ENCODE measurements around the gene HOXC9.

HOXC9 gene

DNA sequence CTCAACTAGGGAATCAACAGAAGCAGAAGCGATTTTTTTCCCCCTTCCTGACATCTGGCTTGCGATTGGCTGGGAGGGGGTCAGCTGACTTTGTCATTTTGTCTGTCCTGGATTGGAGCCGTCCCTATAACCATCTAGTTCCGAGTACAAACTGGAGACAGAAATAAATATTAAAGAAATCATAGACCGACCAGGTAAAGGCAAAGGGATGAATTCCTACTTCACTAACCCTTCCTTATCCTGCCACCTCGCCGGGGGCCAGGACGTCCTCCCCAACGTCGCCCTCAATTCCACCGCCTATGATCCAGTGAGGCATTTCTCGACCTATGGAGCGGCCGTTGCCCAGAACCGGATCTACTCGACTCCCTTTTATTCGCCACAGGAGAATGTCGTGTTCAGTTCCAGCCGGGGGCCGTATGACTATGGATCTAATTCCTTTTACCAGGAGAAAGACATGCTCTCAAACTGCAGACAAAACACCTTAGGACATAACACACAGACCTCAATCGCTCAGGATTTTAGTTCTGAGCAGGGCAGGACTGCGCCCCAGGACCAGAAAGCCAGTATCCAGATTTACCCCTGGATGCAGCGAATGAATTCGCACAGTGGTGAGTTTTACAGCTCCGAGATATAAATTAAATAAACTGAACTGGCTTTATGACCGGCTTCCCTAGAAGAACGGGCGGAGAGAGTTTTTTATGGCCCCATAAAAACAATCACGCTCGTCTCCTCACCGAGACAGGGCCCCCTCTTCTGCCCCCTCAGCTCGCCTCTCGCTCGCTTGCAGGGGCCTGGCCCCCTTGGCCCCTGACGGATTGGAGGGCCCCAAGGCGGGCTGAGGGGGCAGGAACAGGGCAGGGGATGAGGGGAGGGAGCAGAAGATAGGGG is 28.6 kb downstream of the HOXC9 start, which contains the start of gene HOXC6:
HOXC6 (plus strand) TSS at position 127 of the 888 bp plus-strand sequence; CDS start at position 209, 82 bp downstream.
- DNase-seq (ENCODE audit: low spot score): no peak
- TF ChIP-seq, protein P1, sequence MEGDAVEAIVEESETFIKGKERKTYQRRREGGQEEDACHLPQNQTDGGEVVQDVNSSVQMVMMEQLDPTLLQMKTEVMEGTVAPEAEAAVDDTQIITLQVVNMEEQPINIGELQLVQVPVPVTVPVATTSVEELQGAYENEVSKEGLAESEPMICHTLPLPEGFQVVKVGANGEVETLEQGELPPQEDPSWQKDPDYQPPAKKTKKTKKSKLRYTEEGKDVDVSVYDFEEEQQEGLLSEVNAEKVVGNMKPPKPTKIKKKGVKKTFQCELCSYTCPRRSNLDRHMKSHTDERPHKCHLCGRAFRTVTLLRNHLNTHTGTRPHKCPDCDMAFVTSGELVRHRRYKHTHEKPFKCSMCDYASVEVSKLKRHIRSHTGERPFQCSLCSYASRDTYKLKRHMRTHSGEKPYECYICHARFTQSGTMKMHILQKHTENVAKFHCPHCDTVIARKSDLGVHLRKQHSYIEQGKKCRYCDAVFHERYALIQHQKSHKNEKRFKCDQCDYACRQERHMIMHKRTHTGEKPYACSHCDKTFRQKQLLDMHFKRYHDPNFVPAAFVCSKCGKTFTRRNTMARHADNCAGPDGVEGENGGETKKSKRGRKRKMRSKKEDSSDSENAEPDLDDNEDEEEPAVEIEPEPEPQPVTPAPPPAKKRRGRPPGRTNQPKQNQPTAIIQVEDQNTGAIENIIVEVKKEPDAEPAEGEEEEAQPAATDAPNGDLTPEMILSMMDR (IDR thresholded peaks at IDR 0.05; ENCODE audit: extremely low read depth, missing control alignments): no peak

DNA sequence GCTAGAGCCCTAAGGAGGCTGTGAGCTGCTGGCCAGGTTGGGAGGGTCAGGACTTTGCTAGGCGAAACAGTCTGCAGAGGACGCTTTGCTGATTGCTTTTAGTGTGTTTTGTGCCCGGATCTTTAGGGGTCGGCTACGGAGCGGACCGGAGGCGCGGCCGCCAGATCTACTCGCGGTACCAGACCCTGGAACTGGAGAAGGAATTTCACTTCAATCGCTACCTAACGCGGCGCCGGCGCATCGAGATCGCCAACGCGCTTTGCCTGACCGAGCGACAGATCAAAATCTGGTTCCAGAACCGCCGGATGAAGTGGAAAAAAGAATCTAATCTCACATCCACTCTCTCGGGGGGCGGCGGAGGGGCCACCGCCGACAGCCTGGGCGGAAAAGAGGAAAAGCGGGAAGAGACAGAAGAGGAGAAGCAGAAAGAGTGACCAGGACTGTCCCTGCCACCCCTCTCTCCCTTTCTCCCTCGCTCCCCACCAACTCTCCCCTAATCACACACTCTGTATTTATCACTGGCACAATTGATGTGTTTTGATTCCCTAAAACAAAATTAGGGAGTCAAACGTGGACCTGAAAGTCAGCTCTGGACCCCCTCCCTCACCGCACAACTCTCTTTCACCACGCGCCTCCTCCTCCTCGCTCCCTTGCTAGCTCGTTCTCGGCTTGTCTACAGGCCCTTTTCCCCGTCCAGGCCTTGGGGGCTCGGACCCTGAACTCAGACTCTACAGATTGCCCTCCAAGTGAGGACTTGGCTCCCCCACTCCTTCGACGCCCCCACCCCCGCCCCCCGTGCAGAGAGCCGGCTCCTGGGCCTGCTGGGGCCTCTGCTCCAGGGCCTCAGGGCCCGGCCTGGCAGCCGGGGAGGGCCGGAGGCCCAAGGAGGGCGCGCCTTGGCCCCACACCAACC is 29.8 kb downstream of the HOXC9 start:
- no peak for DNase-seq (ENCODE audit: low spot score)
- TF ChIP-seq, protein P1 (IDR thresholded peaks at IDR 0.05; ENCODE audit: extremely low read depth, missing control alignments): no peak

DNA sequence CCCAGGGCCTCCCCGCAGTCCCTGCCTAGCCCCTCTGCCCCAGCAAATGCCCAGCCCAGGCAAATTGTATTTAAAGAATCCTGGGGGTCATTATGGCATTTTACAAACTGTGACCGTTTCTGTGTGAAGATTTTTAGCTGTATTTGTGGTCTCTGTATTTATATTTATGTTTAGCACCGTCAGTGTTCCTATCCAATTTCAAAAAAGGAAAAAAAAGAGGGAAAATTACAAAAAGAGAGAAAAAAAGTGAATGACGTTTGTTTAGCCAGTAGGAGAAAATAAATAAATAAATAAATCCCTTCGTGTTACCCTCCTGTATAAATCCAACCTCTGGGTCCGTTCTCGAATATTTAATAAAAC is 30.5 kb downstream of the HOXC9 start:
- TF ChIP-seq, protein P1 (IDR thresholded peaks at IDR 0.05; ENCODE audit: extremely low read depth, missing control alignments): no peak
- DNase-seq (ENCODE audit: low spot score): no peak

DNA sequence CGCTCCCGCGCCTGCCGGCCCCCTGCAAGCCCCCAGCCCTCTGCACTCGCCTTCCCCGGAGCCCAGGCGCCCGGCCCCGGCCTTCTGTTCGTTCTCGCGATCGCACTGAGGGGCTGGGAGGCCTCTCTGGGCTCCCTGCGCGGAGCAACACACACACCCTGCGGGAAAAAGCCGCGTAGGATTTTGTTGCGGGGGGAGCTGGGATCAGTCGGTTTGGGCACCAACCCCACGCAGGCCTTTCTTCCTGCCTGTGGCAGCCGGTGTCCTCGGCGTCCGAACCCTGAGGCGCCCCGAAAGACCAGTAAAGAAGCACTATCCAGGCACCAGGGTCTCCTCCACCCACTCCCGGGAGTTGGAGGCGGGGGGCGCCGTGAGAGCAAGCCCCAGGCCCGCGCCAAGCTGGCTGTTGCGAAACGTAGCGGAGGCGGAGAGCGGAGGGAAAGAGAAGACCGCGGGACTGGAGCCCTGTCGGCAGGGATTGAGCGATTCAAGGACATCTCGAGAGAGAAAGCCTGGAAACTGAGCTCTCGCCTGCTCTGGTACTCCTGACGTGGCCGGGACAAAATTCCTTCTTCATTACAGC is 31.0 kb downstream of the HOXC9 start:
- DNase-seq (ENCODE audit: low spot score): no peak

DNA sequence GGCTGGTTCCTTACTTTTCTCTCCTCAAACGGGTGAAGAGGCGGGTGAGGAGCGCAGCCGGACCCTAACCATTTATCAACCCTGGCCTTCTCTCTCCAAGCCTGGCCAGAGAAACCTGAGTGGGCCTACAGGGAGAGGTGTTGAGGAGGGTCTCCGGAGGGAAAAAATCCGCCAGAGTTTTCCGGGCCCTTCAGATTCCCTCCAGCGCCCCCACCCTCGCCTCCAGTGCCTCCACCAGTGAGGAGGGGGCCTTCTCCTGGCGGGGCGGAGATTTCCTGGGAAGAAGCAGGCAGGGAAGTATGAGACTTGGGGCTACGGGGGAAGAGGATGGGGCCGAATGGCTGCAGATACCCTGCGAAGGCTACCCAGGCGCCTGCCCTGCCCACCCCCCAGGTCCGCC is 31.5 kb downstream of the HOXC9 start:
- TF ChIP-seq, protein P1 (IDR thresholded peaks at IDR 0.05; ENCODE audit: extremely low read depth, missing control alignments): no peak
- DNase-seq (ENCODE audit: low spot score): no peak

More for the DNA sequence above, 31.0 kb downstream of the HOXC9 start:
- TF ChIP-seq, protein P1 (IDR thresholded peaks at IDR 0.05; ENCODE audit: extremely low read depth, missing control alignments): no peak

DNA sequence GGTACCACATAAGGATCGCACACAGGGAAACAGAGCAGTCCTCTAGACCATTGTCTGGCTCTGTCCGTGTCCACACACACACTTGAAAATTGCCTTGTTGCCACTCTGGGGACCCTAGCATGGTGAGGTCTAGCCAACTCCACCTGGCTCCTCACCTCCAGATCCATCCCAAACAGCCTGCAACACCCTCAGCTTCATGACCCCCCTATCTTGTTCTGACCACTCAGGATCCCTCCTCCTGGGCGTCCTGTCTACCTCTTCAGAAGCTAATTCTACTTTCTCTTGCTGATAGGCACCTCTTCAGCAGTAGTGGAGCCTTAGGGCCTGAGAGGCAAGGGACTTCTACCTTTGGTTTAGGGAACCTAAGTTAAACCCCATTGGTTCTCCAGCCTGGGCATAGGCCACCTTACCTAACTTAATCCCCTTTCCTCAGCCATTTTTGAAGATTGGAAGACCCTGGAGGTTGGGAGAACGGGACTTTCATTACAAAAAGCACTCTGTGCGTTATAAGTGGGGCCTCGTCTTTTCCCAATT is 32.2 kb downstream of the HOXC9 start:
- DNase-seq (ENCODE audit: low spot score): no peak
- TF ChIP-seq, protein P1 (IDR thresholded peaks at IDR 0.05; ENCODE audit: extremely low read depth, missing control alignments): no peak
